IMR-90 (cell line): ENCODE data around the gene CEP95. TPM values are rescaled to one million over a fixed set of nuclear protein-coding genes. Genes with fewer than 3 reads are reported as not detected.

ENCODE experiments used
- ATAC-seq: fragments of 200-7000 bp; cut with Tn5 transposase; 2 replicates; pipeline ENCODE4 v1.9.1; 2020; ENCODE audit warnings: low read depth, mild to moderate bottlenecking, moderate library complexity
- BruUV-seq: library from RNA; stranded (reverse); fragments of 400-500 nt; replicated peaks from 2 replicates; lab custom pipeline; 2021; lab: Mats Ljungman, UMichigan
- CTCF ChIA-PET: fragments of 300-600 bp; formaldehyde crosslinking; extraction: SDS; loops from one replicate; lab custom pipeline; 2021; ENCODE audit warnings: antibody characterized with exemption; lab: Yijun Ruan, JAX
- POLR2A ChIA-PET: fragments of 300-600 bp; sonication (Branson Sonifier 250); formaldehyde crosslinking; loops from one replicate; lab custom pipeline; 2022; ENCODE audit warnings: antibody characterized with exemption; ENCODE audit not compliant: unreplicated experiment; lab: Charles Lee
- DNase-seq: peaks from one replicate; pipeline ENCODE4 v3.0.0; 2013
- H2AFZ ChIP-seq: replicated peaks from 2 replicates; pipeline ENCODE3; 2013; ENCODE audit warnings: low read length, mild to moderate bottlenecking; ENCODE audit not compliant: poor library complexity
- H2AK5ac ChIP-seq: 2 replicates; pipeline ENCODE4 v1.6.1; 2013; ENCODE audit warnings: low read depth, low read length, inconsistent platforms
- H2AK9ac ChIP-seq: replicated peaks from 2 replicates; pipeline ENCODE3; 2013; ENCODE audit warnings: mild to moderate bottlenecking, low read depth, low read length, moderate library complexity; ENCODE audit not compliant: poor library complexity
- H2BK120ac ChIP-seq: 2 replicates; pipeline ENCODE4 v1.6.1; 2013; ENCODE audit warnings: low read depth, low read length, inconsistent platforms
- H2BK15ac ChIP-seq: 3 replicates; pipeline ENCODE4 v1.6.1; 2013; ENCODE audit warnings: low read depth, low read length, inconsistent platforms
- H2BK20ac ChIP-seq: 2 replicates; pipeline ENCODE4 v1.6.1; 2013; ENCODE audit warnings: low read depth, mild to moderate bottlenecking, inconsistent platforms, low read length, moderate library complexity
- H2BK5ac ChIP-seq: 2 replicates; pipeline ENCODE4 v1.6.1; 2013; ENCODE audit warnings: mild to moderate bottlenecking, low read depth, low read length, inconsistent platforms; ENCODE audit not compliant: poor library complexity, severe bottlenecking
- H3K14ac ChIP-seq: replicated peaks from 2 replicates; pipeline ENCODE4 v1.6.1; 2013; ENCODE audit warnings: low read depth, low read length, inconsistent platforms
- H3K18ac ChIP-seq: 2 replicates; pipeline ENCODE4 v1.6.1; 2013; ENCODE audit warnings: low read depth, low read length, control low read depth
- H3K23ac ChIP-seq: 2 replicates; pipeline ENCODE4 v1.6.1; 2013; ENCODE audit warnings: low read depth, low read length, inconsistent platforms
- H3K27ac ChIP-seq: 2 replicates; pipeline ENCODE4 v1.5.1; 2013; ENCODE audit warnings: mild to moderate bottlenecking, control low read depth, low read length; ENCODE audit not compliant: insufficient read depth
- H3K27me3 ChIP-seq: 2 replicates; pipeline ENCODE4 v1.6.1; 2013; ENCODE audit warnings: low read length; ENCODE audit not compliant: control insufficient read depth, insufficient read depth
- H3K36me3 ChIP-seq: 2 replicates; pipeline ENCODE4 v1.6.1; 2013; ENCODE audit warnings: low read length, mixed read lengths; ENCODE audit not compliant: control insufficient read depth, insufficient read depth
- H3K4ac ChIP-seq: 2 replicates; pipeline ENCODE4 v1.6.1; 2013; ENCODE audit warnings: low read depth, low read length, inconsistent platforms
- H3K4me1 ChIP-seq: 2 replicates; pipeline ENCODE4 v1.6.1; 2013; ENCODE audit warnings: low read length, mixed read lengths; ENCODE audit not compliant: control insufficient read depth, insufficient read depth
- H3K4me2 ChIP-seq: 2 replicates; pipeline ENCODE4 v1.6.1; 2013; ENCODE audit warnings: low read depth, mild to moderate bottlenecking, control low read depth, low read length, moderate library complexity
- H3K4me3 ChIP-seq: 2 replicates; pipeline ENCODE4 v1.5.1; 2013; ENCODE audit warnings: low read depth, mild to moderate bottlenecking, control low read depth, low read length, moderate library complexity; ENCODE audit not compliant: insufficient read depth
- H3K56ac ChIP-seq: 2 replicates; pipeline ENCODE4 v1.6.1; 2013; ENCODE audit warnings: low read length, inconsistent platforms; ENCODE audit not compliant: insufficient read depth; ENCODE audit errors: extremely low read depth
- H3K79me1 ChIP-seq, 2 experiments: 2 replicates each; pipeline ENCODE4 v1.6.1; 2013; ENCODE audit warnings: low read length in 2 of 2, inconsistent platforms in 1 of 2, low read depth in 1 of 2
- H3K9ac ChIP-seq: 2 replicates; pipeline ENCODE4 v1.6.1; 2013; ENCODE audit warnings: low read depth, low read length, control low read depth
- H3K9me1 ChIP-seq: 2 replicates; pipeline ENCODE4 v1.6.1; 2013; ENCODE audit warnings: low read length, inconsistent platforms; ENCODE audit not compliant: insufficient read depth
- H3K9me3 ChIP-seq: 2 replicates; pipeline ENCODE4 v1.6.1; 2013; ENCODE audit warnings: low read length; ENCODE audit not compliant: control insufficient read depth, insufficient read depth
- H4K20me1 ChIP-seq: 2 replicates; pipeline ENCODE4 v1.6.1; 2013; ENCODE audit warnings: low read length, inconsistent platforms; ENCODE audit not compliant: insufficient read depth
- H4K5ac ChIP-seq: 2 replicates; pipeline ENCODE4 v1.6.1; 2013; ENCODE audit warnings: mild to moderate bottlenecking, low read depth, low read length, control low read depth
- H4K8ac ChIP-seq, 2 experiments: 2 replicates each; pipeline ENCODE4 v1.6.1; 2013; ENCODE audit warnings: low read depth in 2 of 2, low read length in 2 of 2, control low read depth in 1 of 2, inconsistent platforms in 1 of 2
- H4K91ac ChIP-seq: 2 replicates; pipeline ENCODE4 v1.6.1; 2013; ENCODE audit warnings: low read depth, low read length, inconsistent platforms; ENCODE audit not compliant: insufficient read depth
- BHLHE40 ChIP-seq: fragments of 150-350 bp; IDR thresholded peaks from 2 replicates; pipeline ENCODE4 v1.6.1; 2016; ENCODE audit warnings: mild to moderate bottlenecking, low read depth, low read length
- CEBPB ChIP-seq: IDR thresholded peaks from 2 replicates; pipeline ENCODE4 v1.6.1; 2012; ENCODE audit warnings: low read depth, low read length, improper control_type of control experiment
- CHD1 ChIP-seq: IDR thresholded peaks from 2 replicates; pipeline ENCODE4 v1.6.1; 2012; ENCODE audit warnings: low read depth, low read length, improper control_type of control experiment
- FOS ChIP-seq: fragments of 150-350 bp; IDR thresholded peaks from 2 replicates; pipeline ENCODE4 v1.6.1; 2016; ENCODE audit warnings: low read depth, low read length
- MAFK ChIP-seq: IDR thresholded peaks from 2 replicates; pipeline ENCODE4 v1.6.1; 2012; ENCODE audit warnings: low read depth, low read length, improper control_type of control experiment
- MAZ ChIP-seq: IDR thresholded peaks from 2 replicates; pipeline ENCODE4 v1.6.1; 2012; ENCODE audit warnings: low read depth, mild to moderate bottlenecking, low read length, improper control_type of control experiment, moderate library complexity, borderline replicate concordance
- MXI1 ChIP-seq: IDR thresholded peaks from 2 replicates; pipeline ENCODE4 v1.6.1; 2012; ENCODE audit warnings: low read depth, mild to moderate bottlenecking, low read length, moderate library complexity, borderline replicate concordance
- POLR2A ChIP-seq: IDR thresholded peaks from 2 replicates; pipeline ENCODE4 v1.6.1; 2012; ENCODE audit warnings: mild to moderate bottlenecking, low read depth, low read length
- RAD21 ChIP-seq: IDR thresholded peaks from 2 replicates; pipeline ENCODE4 v1.6.1; 2012; ENCODE audit warnings: low read length, improper control_type of control experiment
- RCOR1 ChIP-seq: IDR thresholded peaks from 2 replicates; pipeline ENCODE4 v1.6.1; 2012; ENCODE audit warnings: mild to moderate bottlenecking, low read length, improper control_type of control experiment; ENCODE audit not compliant: insufficient replicate concordance
- RFX5 ChIP-seq: IDR thresholded peaks from 2 replicates; pipeline ENCODE4 v1.8.0; 2012; ENCODE audit warnings: low read depth, mild to moderate bottlenecking, low read length, moderate library complexity
- SMC3 ChIP-seq: fragments of 150-350 bp; IDR thresholded peaks from 2 replicates; pipeline ENCODE4 v1.6.1; 2016; ENCODE audit warnings: low read depth, mild to moderate bottlenecking, antibody characterized with exemption, low read length, moderate library complexity
- WGBS, 2 experiments: methylation state at CpG; one replicate each; pipeline versions ENCODE4 v1.1.5 to v1.1.7; 2013; ENCODE audit warnings: missing lambda C conversion rate in 2 of 2; ENCODE audit not compliant: insufficient read length in 1 of 2; ENCODE audit errors: extremely low coverage in 2 of 2; 5-methylcytosine and 5-hydroxymethylcytosine counted together
- dilution Hi-C: fragments of 300-500 bp; cut with HindIII; formaldehyde crosslinking; loops from one replicate; pipeline ENCODE4 v1.14.3; 2018; ENCODE audit warnings: low sequenced_read_pairs; ENCODE audit not compliant: unreplicated experiment
- in situ Hi-C: fragments of 300-500 bp; cut with MboI; formaldehyde crosslinking; loops from 3 replicates; pipeline ENCODE4 v1.14.3; 2019; ENCODE audit warnings: low sequenced_read_pairs, inconsistent platforms, mixed read lengths
- intact Hi-C: fragments of 100-400 bp; cut with micrococcal nuclease; formaldehyde crosslinking; loops from 2 replicates; pipeline ENCODE4 v1.10.0; 2022
- polyA plus RNA-seq, 3 experiments: library from polyadenylated mRNA; depleted of rRNA; stranded (reverse); fragments of >200 nt; gene quantifications; 2 replicates each; pipeline ENCODE4 v1.2.3, GENCODE V29; 2012; ENCODE audit warnings: low replicate concordance in 1 of 3
- total RNA-seq: library from RNA; depleted of rRNA; stranded (reverse); fragments of >200 nt; gene quantifications from 2 replicates; pipeline ENCODE4 v1.2.3, GENCODE V29; 2012
- TF ChIP-seq, protein P1 (sequence below): conservative IDR thresholded peaks from 2 replicates; pipeline ENCODE4 v1.5.1; 2012; ENCODE audit warnings: mild to moderate bottlenecking, low read depth, low read length, improper control_type of control experiment
- TF ChIP-seq, protein P2 (sequence below): fragments of 150-350 bp; IDR thresholded peaks from 2 replicates; pipeline ENCODE4 v1.6.1; 2016; ENCODE audit warnings: low read depth, mild to moderate bottlenecking, low read length, moderate library complexity, borderline replicate concordance

CEP95 gene
- total and polyA plus RNA-seq, 2 of the 4 experiments (the other 2 are of a cell fraction) = 6.1 to 13.6 TPM

DNA sequence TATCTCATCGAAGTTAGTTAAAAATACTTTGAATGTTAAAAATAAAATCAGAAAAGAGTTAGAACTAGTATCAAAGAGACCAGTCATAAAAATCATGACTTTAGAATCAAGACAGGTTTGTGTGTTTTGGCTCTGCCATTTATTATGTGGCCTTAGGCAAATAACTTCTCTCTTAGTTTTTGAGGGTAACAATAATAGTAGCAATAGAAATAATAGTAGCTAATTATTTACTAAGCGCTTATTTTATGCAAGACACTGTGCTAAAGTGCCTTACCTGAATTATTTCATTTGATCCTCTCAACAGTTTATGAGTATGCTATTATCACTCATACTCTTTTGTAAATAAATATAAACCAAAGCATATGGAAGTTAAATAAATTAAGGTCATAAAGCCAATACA, 78.4 kb downstream of the CEP95 start:
- Histone ChIP-seq H2BK5ac (no peak overlapping the region), H3K23ac (no peak overlapping the region; the same call in 1 of the 2 replicates), H2AK9ac (no peak overlapping the region), H4K91ac (no peak overlapping the region), H3K9me3 (no peaks in the 10 kb centered on the region), H3K36me3 (peaks cover 48% of the 10 kb centered on the region), H3K14ac (no peak overlapping the region), H3K4ac (no peak overlapping the region), H3K56ac (no peak overlapping the region), H2AFZ (no peak overlapping the region), H2BK120ac (no peak overlapping the region), H3K79me1 (peaks cover 23 to 65% of the 10 kb centered on the region in 2 experiments), H3K4me2 (no peak overlapping the region), H3K4me1 (0 out of 2 replicates have a peak, but pooled peaks cover 1% of the 10 kb centered on the region), H3K18ac (no peak overlapping the region), H4K20me1 (peaks cover 75% of the 10 kb centered on the region), H3K9me1 (peaks cover 5% of the 10 kb centered on the region), H3K27ac (no peak overlapping the region), H4K5ac (no peak overlapping the region), H3K9ac (no peak overlapping the region), H3K27me3 (no peaks in the 10 kb centered on the region), H3K4me3 (no peak overlapping the region), H2AK5ac (no peak overlapping the region), H4K8ac (no peak overlapping the region), H2BK20ac (no peak overlapping the region), H2BK15ac (no peak overlapping the region)
- dilution Hi-C loops (no loop called here), in situ Hi-C loops (no loop called here), intact Hi-C loops (no loop called here)
- ChIA-PET POLR2A (no interaction called here), CTCF (no interaction called here)
- no peak for ATAC-seq
- no peak for DNase-seq
- BruUV-seq = no TSS peak
- WGBS, 2 experiments = no CpG with 5 or more reads among the region's 2 CpGs
- TF ChIP-seq SMC3 (no peak), BHLHE40 (no peak), MAZ (no peak), POLR2A (no peak), RFX5 (no peak), RAD21 (no peak), CHD1 (no peak), FOS (no peak), MXI1 (no peak), RCOR1 (no peak), MAFK (no peak), CEBPB (no peak)
- TF ChIP-seq, protein P1, sequence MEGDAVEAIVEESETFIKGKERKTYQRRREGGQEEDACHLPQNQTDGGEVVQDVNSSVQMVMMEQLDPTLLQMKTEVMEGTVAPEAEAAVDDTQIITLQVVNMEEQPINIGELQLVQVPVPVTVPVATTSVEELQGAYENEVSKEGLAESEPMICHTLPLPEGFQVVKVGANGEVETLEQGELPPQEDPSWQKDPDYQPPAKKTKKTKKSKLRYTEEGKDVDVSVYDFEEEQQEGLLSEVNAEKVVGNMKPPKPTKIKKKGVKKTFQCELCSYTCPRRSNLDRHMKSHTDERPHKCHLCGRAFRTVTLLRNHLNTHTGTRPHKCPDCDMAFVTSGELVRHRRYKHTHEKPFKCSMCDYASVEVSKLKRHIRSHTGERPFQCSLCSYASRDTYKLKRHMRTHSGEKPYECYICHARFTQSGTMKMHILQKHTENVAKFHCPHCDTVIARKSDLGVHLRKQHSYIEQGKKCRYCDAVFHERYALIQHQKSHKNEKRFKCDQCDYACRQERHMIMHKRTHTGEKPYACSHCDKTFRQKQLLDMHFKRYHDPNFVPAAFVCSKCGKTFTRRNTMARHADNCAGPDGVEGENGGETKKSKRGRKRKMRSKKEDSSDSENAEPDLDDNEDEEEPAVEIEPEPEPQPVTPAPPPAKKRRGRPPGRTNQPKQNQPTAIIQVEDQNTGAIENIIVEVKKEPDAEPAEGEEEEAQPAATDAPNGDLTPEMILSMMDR = no peak
- TF ChIP-seq, protein P2, sequence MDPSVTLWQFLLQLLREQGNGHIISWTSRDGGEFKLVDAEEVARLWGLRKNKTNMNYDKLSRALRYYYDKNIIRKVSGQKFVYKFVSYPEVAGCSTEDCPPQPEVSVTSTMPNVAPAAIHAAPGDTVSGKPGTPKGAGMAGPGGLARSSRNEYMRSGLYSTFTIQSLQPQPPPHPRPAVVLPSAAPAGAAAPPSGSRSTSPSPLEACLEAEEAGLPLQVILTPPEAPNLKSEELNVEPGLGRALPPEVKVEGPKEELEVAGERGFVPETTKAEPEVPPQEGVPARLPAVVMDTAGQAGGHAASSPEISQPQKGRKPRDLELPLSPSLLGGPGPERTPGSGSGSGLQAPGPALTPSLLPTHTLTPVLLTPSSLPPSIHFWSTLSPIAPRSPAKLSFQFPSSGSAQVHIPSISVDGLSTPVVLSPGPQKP = no peak
